GM18526 (cell line): Measurements from ENCODE around the gene CHMP6.

Experiments
- POLR2A ChIP-seq: IDR thresholded peaks from 3 replicates; pipeline ENCODE4 v1.6.1; 2011; ENCODE audit not compliant: insufficient read length; ENCODE audit errors: extremely low read depth

Gene CHMP6

GRCh38 chr17:80951121-80952090 lies 40.2 kb upstream of the CHMP6 start:
- TF ChIP-seq POLR2A, result no peak

GRCh38 chr17:80952291-80952690 lies 39.4 kb upstream of the CHMP6 start:
- no peak for TF ChIP-seq POLR2A

- no peak for TF ChIP-seq POLR2A
Observed at GRCh38 chr17:80953471-80954315, 37.9 kb upstream of the CHMP6 start.

- no peak for TF ChIP-seq POLR2A
Observed at GRCh38 chr17:80955078-80955477, 36.6 kb upstream of the CHMP6 start.

- TF ChIP-seq POLR2A, result no peak
Observed at GRCh38 chr17:80955671-80956280, 35.9 kb upstream of the CHMP6 start.

GRCh38 chr17:80956321-80957190 lies 35.1 kb upstream of the CHMP6 start:
- TF ChIP-seq POLR2A, result no peak

DNA sequence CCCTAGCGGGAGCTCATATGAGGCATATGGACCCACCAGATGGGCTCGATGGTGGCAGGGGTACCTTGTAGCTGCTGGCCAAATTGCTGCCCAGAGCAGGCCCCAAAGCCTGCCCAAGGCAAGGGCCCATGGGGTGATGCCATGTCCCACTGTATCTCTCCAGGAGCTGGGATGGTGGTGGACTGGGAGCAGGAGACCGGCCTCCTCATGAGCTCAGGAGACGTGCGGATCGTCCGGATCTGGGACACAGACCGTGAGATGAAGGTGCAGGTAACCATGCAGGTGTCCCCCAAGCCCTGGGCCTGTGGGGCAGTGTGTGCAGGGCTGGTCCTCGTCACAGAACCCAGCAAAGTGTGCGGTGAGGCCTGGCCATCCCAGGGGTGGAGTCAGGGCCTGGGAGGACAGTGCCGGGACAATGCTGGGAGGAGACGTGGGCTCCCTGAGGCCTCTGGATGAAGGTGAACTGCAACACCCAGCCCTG lies 34.1 kb upstream of the CHMP6 start:
- TF ChIP-seq POLR2A, result no peak

DNA sequence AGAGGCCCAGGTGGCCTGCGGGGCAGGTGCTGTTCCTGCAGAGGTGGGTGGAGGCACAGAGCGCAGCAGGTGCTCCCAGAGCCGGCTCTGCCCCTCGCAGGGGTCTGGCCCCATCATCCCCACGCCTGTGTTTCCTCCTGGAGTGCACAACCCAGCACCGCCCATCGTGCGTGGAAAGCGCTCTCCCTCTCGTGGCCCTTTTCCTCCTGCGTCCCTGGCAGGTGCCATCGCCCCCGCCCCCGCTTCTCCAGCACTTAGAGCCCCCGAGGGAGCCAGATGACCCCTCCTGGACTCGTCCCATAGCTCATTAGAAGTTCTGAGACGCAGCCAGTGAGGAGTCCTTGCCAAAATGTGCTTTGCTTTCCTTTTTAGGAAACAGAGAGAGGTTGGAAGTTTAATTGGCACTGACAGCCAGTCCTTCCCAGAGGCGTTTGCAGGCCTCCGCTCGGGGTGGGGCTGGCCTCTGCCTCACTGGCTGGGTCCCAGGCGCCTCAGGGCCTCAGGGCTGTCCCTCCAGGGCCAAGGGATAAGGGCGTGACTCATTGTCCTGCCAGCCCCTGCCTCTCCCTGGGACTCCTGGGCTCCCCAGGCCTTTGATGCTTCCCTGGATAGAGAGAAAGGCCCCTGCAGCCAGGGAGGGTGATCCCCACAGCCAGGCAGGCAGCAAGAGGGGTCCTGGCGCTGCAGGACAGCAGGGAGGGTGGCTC lies 32.2 kb upstream of the CHMP6 start:
- no peak for TF ChIP-seq POLR2A

DNA sequence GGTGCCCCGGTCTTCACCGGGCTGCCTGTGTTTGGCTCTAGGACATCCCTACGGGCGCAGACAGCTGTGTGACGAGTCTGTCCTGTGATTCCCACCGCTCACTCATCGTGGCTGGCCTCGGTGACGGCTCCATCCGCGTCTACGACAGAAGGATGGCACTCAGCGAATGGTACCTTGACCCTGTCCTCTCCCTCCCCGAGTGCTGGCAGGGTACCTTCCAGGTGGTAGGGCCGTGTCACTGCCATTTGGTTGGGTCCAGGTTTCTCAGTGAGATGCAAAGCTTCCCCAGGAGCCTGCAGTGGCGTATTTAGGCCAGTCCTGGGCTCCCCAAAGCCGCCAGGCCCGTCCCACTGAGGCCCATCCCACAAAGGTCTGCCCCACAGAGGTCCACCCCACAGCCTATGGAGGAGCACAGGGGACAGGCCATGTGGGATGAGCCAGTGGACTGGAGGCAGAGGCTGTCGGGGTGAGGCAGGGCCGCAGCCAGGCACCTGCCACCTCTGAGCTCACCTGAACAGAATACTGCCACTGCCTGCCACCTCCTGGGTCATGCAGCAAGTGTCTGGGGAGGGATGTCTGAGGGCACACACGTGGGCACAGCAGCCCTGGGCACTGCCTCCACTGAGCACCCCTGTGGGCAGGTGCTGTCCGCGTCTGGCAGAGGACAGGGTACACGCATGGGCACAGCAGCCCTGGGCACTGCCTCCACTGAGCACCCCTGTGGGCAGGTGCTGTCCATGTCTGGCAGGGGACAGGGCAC lies 31.4 kb upstream of the CHMP6 start:
- TF ChIP-seq POLR2A, result no peak

DNA sequence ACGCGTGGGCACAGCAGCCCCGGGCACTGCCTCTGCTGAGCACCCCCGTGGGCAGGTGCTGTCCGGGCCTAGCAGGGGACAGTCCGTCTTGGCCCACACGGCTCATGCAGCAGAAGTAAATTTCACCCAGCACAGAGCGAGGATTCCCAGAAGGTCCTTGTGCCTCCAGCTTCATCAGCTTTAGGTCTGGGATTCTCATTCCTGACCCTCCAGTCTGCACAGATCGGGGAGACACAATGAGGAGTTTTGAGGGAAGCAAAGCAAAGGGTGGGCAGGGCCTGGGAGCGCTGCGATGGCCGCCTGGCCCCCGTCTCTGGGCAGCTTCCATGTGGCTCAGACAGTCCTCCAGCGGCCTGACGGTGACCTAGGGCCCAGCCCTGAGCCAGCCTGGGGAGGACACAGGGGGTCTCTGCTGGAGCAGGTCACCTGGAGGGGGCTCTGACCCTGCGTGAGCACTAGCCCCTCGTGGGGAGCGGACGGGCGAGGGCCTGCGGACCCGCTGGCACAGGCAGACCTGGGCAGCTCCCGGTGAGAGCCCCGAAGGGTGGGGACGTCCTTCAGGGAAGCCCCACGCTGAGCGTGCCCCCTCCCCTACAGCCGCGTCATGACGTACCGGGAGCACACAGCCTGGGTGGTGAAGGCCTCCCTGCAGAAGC lies 30.7 kb upstream of the CHMP6 start:
- no peak for TF ChIP-seq POLR2A

- no peak for TF ChIP-seq POLR2A
Observed at GRCh38 chr17:80961541-80962330, 29.9 kb upstream of the CHMP6 start.
